IMR-90 (cell line): ENCODE measurements around the gene MED17. TPM values are rescaled to one million over a fixed set of nuclear protein-coding genes. Genes with fewer than 3 reads are reported as not detected.

Source experiments
- ATAC-seq: fragments of 200-7000 bp; cut with Tn5 transposase; 2 replicates; pipeline ENCODE4 v1.9.1; 2020; ENCODE audit warnings: low read depth, mild to moderate bottlenecking, moderate library complexity
- BruUV-seq: library from RNA; stranded (reverse); fragments of 400-500 nt; replicated peaks from 2 replicates; lab custom pipeline; 2021; lab: Mats Ljungman, UMichigan
- CTCF ChIA-PET: fragments of 300-600 bp; formaldehyde crosslinking; extraction: SDS; loops from one replicate; lab custom pipeline; 2021; ENCODE audit warnings: antibody characterized with exemption; lab: Yijun Ruan, JAX
- POLR2A ChIA-PET: fragments of 300-600 bp; sonication (Branson Sonifier 250); formaldehyde crosslinking; loops from one replicate; lab custom pipeline; 2022; ENCODE audit warnings: antibody characterized with exemption; ENCODE audit not compliant: unreplicated experiment; lab: Charles Lee
- DNase-seq: peaks from one replicate; pipeline ENCODE4 v3.0.0; 2013
- H2AFZ ChIP-seq: replicated peaks from 2 replicates; pipeline ENCODE3; 2013; ENCODE audit warnings: low read length, mild to moderate bottlenecking; ENCODE audit not compliant: poor library complexity
- H2AK5ac ChIP-seq: 2 replicates; pipeline ENCODE4 v1.6.1; 2013; ENCODE audit warnings: low read depth, low read length, inconsistent platforms
- H2AK9ac ChIP-seq: replicated peaks from 2 replicates; pipeline ENCODE3; 2013; ENCODE audit warnings: mild to moderate bottlenecking, low read depth, low read length, moderate library complexity; ENCODE audit not compliant: poor library complexity
- H2BK120ac ChIP-seq: 2 replicates; pipeline ENCODE4 v1.6.1; 2013; ENCODE audit warnings: low read depth, low read length, inconsistent platforms
- H2BK15ac ChIP-seq: 3 replicates; pipeline ENCODE4 v1.6.1; 2013; ENCODE audit warnings: low read depth, low read length, inconsistent platforms
- H2BK20ac ChIP-seq: 2 replicates; pipeline ENCODE4 v1.6.1; 2013; ENCODE audit warnings: low read depth, mild to moderate bottlenecking, inconsistent platforms, low read length, moderate library complexity
- H2BK5ac ChIP-seq: 2 replicates; pipeline ENCODE4 v1.6.1; 2013; ENCODE audit warnings: mild to moderate bottlenecking, low read depth, low read length, inconsistent platforms; ENCODE audit not compliant: poor library complexity, severe bottlenecking
- H3K14ac ChIP-seq: replicated peaks from 2 replicates; pipeline ENCODE4 v1.6.1; 2013; ENCODE audit warnings: low read depth, low read length, inconsistent platforms
- H3K18ac ChIP-seq: 2 replicates; pipeline ENCODE4 v1.6.1; 2013; ENCODE audit warnings: low read depth, low read length, control low read depth
- H3K23ac ChIP-seq: 2 replicates; pipeline ENCODE4 v1.6.1; 2013; ENCODE audit warnings: low read depth, low read length, inconsistent platforms
- H3K27ac ChIP-seq: 2 replicates; pipeline ENCODE4 v1.5.1; 2013; ENCODE audit warnings: mild to moderate bottlenecking, control low read depth, low read length; ENCODE audit not compliant: insufficient read depth
- H3K27me3 ChIP-seq: 2 replicates; pipeline ENCODE4 v1.6.1; 2013; ENCODE audit warnings: low read length; ENCODE audit not compliant: control insufficient read depth, insufficient read depth
- H3K36me3 ChIP-seq: 2 replicates; pipeline ENCODE4 v1.6.1; 2013; ENCODE audit warnings: low read length, mixed read lengths; ENCODE audit not compliant: control insufficient read depth, insufficient read depth
- H3K4ac ChIP-seq: 2 replicates; pipeline ENCODE4 v1.6.1; 2013; ENCODE audit warnings: low read depth, low read length, inconsistent platforms
- H3K4me1 ChIP-seq: 2 replicates; pipeline ENCODE4 v1.6.1; 2013; ENCODE audit warnings: low read length, mixed read lengths; ENCODE audit not compliant: control insufficient read depth, insufficient read depth
- H3K4me2 ChIP-seq: 2 replicates; pipeline ENCODE4 v1.6.1; 2013; ENCODE audit warnings: low read depth, mild to moderate bottlenecking, control low read depth, low read length, moderate library complexity
- H3K4me3 ChIP-seq: 2 replicates; pipeline ENCODE4 v1.5.1; 2013; ENCODE audit warnings: low read depth, mild to moderate bottlenecking, control low read depth, low read length, moderate library complexity; ENCODE audit not compliant: insufficient read depth
- H3K56ac ChIP-seq: 2 replicates; pipeline ENCODE4 v1.6.1; 2013; ENCODE audit warnings: low read length, inconsistent platforms; ENCODE audit not compliant: insufficient read depth; ENCODE audit errors: extremely low read depth
- H3K79me1 ChIP-seq, 2 experiments: 2 replicates each; pipeline ENCODE4 v1.6.1; 2013; ENCODE audit warnings: low read length in 2 of 2, inconsistent platforms in 1 of 2, low read depth in 1 of 2
- H3K9ac ChIP-seq: 2 replicates; pipeline ENCODE4 v1.6.1; 2013; ENCODE audit warnings: low read depth, low read length, control low read depth
- H3K9me1 ChIP-seq: 2 replicates; pipeline ENCODE4 v1.6.1; 2013; ENCODE audit warnings: low read length, inconsistent platforms; ENCODE audit not compliant: insufficient read depth
- H3K9me3 ChIP-seq: 2 replicates; pipeline ENCODE4 v1.6.1; 2013; ENCODE audit warnings: low read length; ENCODE audit not compliant: control insufficient read depth, insufficient read depth
- H4K20me1 ChIP-seq: 2 replicates; pipeline ENCODE4 v1.6.1; 2013; ENCODE audit warnings: low read length, inconsistent platforms; ENCODE audit not compliant: insufficient read depth
- H4K5ac ChIP-seq: 2 replicates; pipeline ENCODE4 v1.6.1; 2013; ENCODE audit warnings: mild to moderate bottlenecking, low read depth, low read length, control low read depth
- H4K8ac ChIP-seq, 2 experiments: 2 replicates each; pipeline ENCODE4 v1.6.1; 2013; ENCODE audit warnings: low read depth in 2 of 2, low read length in 2 of 2, control low read depth in 1 of 2, inconsistent platforms in 1 of 2
- H4K91ac ChIP-seq: 2 replicates; pipeline ENCODE4 v1.6.1; 2013; ENCODE audit warnings: low read depth, low read length, inconsistent platforms; ENCODE audit not compliant: insufficient read depth
- BHLHE40 ChIP-seq: fragments of 150-350 bp; IDR thresholded peaks from 2 replicates; pipeline ENCODE4 v1.6.1; 2016; ENCODE audit warnings: mild to moderate bottlenecking, low read depth, low read length
- CEBPB ChIP-seq: IDR thresholded peaks from 2 replicates; pipeline ENCODE4 v1.6.1; 2012; ENCODE audit warnings: low read depth, low read length, improper control_type of control experiment
- CHD1 ChIP-seq: IDR thresholded peaks from 2 replicates; pipeline ENCODE4 v1.6.1; 2012; ENCODE audit warnings: low read depth, low read length, improper control_type of control experiment
- FOS ChIP-seq: fragments of 150-350 bp; IDR thresholded peaks from 2 replicates; pipeline ENCODE4 v1.6.1; 2016; ENCODE audit warnings: low read depth, low read length
- MAFK ChIP-seq: IDR thresholded peaks from 2 replicates; pipeline ENCODE4 v1.6.1; 2012; ENCODE audit warnings: low read depth, low read length, improper control_type of control experiment
- MAZ ChIP-seq: IDR thresholded peaks from 2 replicates; pipeline ENCODE4 v1.6.1; 2012; ENCODE audit warnings: low read depth, mild to moderate bottlenecking, low read length, improper control_type of control experiment, moderate library complexity, borderline replicate concordance
- MXI1 ChIP-seq: IDR thresholded peaks from 2 replicates; pipeline ENCODE4 v1.6.1; 2012; ENCODE audit warnings: low read depth, mild to moderate bottlenecking, low read length, moderate library complexity, borderline replicate concordance
- NFE2L2 ChIP-seq: fragments of 150-350 bp; IDR thresholded peaks from 2 replicates; pipeline ENCODE4 v1.6.1; 2016; ENCODE audit warnings: low read depth, mild to moderate bottlenecking, low read length
- POLR2A ChIP-seq: IDR thresholded peaks from 2 replicates; pipeline ENCODE4 v1.6.1; 2012; ENCODE audit warnings: mild to moderate bottlenecking, low read depth, low read length
- RAD21 ChIP-seq: IDR thresholded peaks from 2 replicates; pipeline ENCODE4 v1.6.1; 2012; ENCODE audit warnings: low read length, improper control_type of control experiment
- RCOR1 ChIP-seq: IDR thresholded peaks from 2 replicates; pipeline ENCODE4 v1.6.1; 2012; ENCODE audit warnings: mild to moderate bottlenecking, low read length, improper control_type of control experiment; ENCODE audit not compliant: insufficient replicate concordance
- RFX5 ChIP-seq: IDR thresholded peaks from 2 replicates; pipeline ENCODE4 v1.8.0; 2012; ENCODE audit warnings: low read depth, mild to moderate bottlenecking, low read length, moderate library complexity
- SMC3 ChIP-seq: fragments of 150-350 bp; IDR thresholded peaks from 2 replicates; pipeline ENCODE4 v1.6.1; 2016; ENCODE audit warnings: low read depth, mild to moderate bottlenecking, antibody characterized with exemption, low read length, moderate library complexity
- WGBS, 2 experiments: methylation state at CpG; one replicate each; pipeline versions ENCODE4 v1.1.5 to v1.1.7; 2013; ENCODE audit warnings: missing lambda C conversion rate in 2 of 2; ENCODE audit not compliant: insufficient read length in 1 of 2; ENCODE audit errors: extremely low coverage in 2 of 2; 5-methylcytosine and 5-hydroxymethylcytosine counted together
- dilution Hi-C: fragments of 300-500 bp; cut with HindIII; formaldehyde crosslinking; loops from one replicate; pipeline ENCODE4 v1.14.3; 2018; ENCODE audit warnings: low sequenced_read_pairs; ENCODE audit not compliant: unreplicated experiment
- in situ Hi-C: fragments of 300-500 bp; cut with MboI; formaldehyde crosslinking; loops from 3 replicates; pipeline ENCODE4 v1.14.3; 2019; ENCODE audit warnings: low sequenced_read_pairs, inconsistent platforms, mixed read lengths
- intact Hi-C: fragments of 100-400 bp; cut with micrococcal nuclease; formaldehyde crosslinking; loops from 2 replicates; pipeline ENCODE4 v1.10.0; 2022
- polyA plus RNA-seq, 3 experiments: library from polyadenylated mRNA; depleted of rRNA; stranded (reverse); fragments of >200 nt; gene quantifications; 2 replicates each; pipeline ENCODE4 v1.2.3, GENCODE V29; 2012; ENCODE audit warnings: low replicate concordance in 1 of 3
- total RNA-seq: library from RNA; depleted of rRNA; stranded (reverse); fragments of >200 nt; gene quantifications from 2 replicates; pipeline ENCODE4 v1.2.3, GENCODE V29; 2012
- TF ChIP-seq, protein P1 (sequence below): fragments of 150-350 bp; IDR thresholded peaks from 2 replicates; pipeline ENCODE4 v1.6.1; 2017; ENCODE audit warnings: mild to moderate bottlenecking, antibody characterized with exemption, low read length, low read depth
- TF ChIP-seq, protein P2 (sequence below): conservative IDR thresholded peaks from 2 replicates; pipeline ENCODE4 v1.5.1; 2012; ENCODE audit warnings: mild to moderate bottlenecking, low read depth, low read length, improper control_type of control experiment
- TF ChIP-seq, protein P3 (sequence below): fragments of 150-350 bp; IDR thresholded peaks from 2 replicates; pipeline ENCODE4 v1.6.1; 2016; ENCODE audit warnings: low read depth, mild to moderate bottlenecking, low read length, moderate library complexity, borderline replicate concordance

MED17 gene
- total and polyA plus RNA-seq, 2 of the 4 experiments (the other 2 are of a cell fraction) = 20.0 to 23.3 TPM

DNA sequence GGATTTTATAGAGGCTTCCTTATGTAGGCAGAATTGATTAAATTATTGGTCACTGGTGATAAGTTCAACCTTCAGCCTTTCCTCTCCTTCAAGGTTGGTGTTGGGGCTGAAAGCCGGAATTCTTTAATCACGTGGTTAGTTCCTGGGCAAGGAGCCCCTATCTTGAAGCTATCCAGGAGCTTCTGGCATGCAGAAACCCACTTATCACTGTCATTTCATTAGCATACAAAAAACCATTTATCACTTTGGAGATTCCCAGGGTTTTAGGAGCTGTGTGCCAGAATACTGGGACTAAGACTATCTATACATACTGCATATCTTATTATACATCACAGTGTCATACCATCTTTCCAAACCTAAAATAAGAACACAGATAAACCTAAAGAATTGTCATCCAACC lies 18.5 kb upstream of the MED17 start:
- no peak overlapping the region for H2AFZ ChIP-seq
- POLR2A ChIA-PET = no interaction called here
- no peak overlapping the region for H3K9ac ChIP-seq
- H3K27me3 ChIP-seq = no peaks in the 10 kb centered on the region
- ATAC-seq (no peak), DNase-seq (no peak)
- no peak overlapping the region for H4K91ac ChIP-seq
- H3K4me3 ChIP-seq = no peak overlapping the region
- no peaks in the 10 kb centered on the region; a peak in 1 of 4 replicates for H3K79me1 ChIP-seq
- H3K18ac ChIP-seq = no peak overlapping the region
- BruUV-seq = no TSS peak
- H2BK15ac ChIP-seq = no peak overlapping the region
- no peak overlapping the region for H3K14ac ChIP-seq
- H3K4me1 ChIP-seq = no peaks in the 10 kb centered on the region
- intact Hi-C loops (no loop called here), in situ Hi-C loops (no loop called here), dilution Hi-C loops (no loop called here)
- no peak overlapping the region for H2BK20ac ChIP-seq
- H2BK120ac ChIP-seq = no peak overlapping the region
- no CpG with 5 or more reads among the region's 2 CpGs for WGBS, 2 experiments
- no peak overlapping the region for H3K4me2 ChIP-seq
- no peak overlapping the region for H2AK9ac ChIP-seq
- no peak overlapping the region for H2AK5ac ChIP-seq
- no peaks in the 10 kb centered on the region for H4K20me1 ChIP-seq
- H3K4ac ChIP-seq = no peak overlapping the region
- H4K5ac ChIP-seq = no peak overlapping the region
- CTCF ChIA-PET = interaction anchor here (1.1 kb wide), 1 partner anchor 10 kb away, joined by 3 read pairs; no protein-coding TSS in a partner anchor
- H3K9me3 ChIP-seq = peaks cover 2% of the 10 kb centered on the region; the same call in 1 of the 2 replicates
- TF ChIP-seq, protein P1, sequence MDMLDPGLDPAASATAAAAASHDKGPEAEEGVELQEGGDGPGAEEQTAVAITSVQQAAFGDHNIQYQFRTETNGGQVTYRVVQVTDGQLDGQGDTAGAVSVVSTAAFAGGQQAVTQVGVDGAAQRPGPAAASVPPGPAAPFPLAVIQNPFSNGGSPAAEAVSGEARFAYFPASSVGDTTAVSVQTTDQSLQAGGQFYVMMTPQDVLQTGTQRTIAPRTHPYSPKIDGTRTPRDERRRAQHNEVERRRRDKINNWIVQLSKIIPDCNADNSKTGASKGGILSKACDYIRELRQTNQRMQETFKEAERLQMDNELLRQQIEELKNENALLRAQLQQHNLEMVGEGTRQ = no peak
- TF ChIP-seq MAFK = no peak
- TF ChIP-seq SMC3 = no peak
- no peak for TF ChIP-seq MAZ
- TF ChIP-seq BHLHE40 = no peak
- no peak for TF ChIP-seq FOS
- TF ChIP-seq, protein P2, sequence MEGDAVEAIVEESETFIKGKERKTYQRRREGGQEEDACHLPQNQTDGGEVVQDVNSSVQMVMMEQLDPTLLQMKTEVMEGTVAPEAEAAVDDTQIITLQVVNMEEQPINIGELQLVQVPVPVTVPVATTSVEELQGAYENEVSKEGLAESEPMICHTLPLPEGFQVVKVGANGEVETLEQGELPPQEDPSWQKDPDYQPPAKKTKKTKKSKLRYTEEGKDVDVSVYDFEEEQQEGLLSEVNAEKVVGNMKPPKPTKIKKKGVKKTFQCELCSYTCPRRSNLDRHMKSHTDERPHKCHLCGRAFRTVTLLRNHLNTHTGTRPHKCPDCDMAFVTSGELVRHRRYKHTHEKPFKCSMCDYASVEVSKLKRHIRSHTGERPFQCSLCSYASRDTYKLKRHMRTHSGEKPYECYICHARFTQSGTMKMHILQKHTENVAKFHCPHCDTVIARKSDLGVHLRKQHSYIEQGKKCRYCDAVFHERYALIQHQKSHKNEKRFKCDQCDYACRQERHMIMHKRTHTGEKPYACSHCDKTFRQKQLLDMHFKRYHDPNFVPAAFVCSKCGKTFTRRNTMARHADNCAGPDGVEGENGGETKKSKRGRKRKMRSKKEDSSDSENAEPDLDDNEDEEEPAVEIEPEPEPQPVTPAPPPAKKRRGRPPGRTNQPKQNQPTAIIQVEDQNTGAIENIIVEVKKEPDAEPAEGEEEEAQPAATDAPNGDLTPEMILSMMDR = no peak
- no peak for TF ChIP-seq NFE2L2
- no peak for TF ChIP-seq RFX5
- no peak for TF ChIP-seq RAD21
- no peak for TF ChIP-seq MXI1
- no peak for TF ChIP-seq CEBPB
- no peak for TF ChIP-seq RCOR1
- TF ChIP-seq, protein P3, sequence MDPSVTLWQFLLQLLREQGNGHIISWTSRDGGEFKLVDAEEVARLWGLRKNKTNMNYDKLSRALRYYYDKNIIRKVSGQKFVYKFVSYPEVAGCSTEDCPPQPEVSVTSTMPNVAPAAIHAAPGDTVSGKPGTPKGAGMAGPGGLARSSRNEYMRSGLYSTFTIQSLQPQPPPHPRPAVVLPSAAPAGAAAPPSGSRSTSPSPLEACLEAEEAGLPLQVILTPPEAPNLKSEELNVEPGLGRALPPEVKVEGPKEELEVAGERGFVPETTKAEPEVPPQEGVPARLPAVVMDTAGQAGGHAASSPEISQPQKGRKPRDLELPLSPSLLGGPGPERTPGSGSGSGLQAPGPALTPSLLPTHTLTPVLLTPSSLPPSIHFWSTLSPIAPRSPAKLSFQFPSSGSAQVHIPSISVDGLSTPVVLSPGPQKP = no peak
- no peak for TF ChIP-seq CHD1
- TF ChIP-seq POLR2A = no peak
- H3K23ac ChIP-seq = no peak overlapping the region
- no peak overlapping the region for H4K8ac ChIP-seq
- no peaks in the 10 kb centered on the region for H3K9me1 ChIP-seq
- H3K36me3 ChIP-seq = peaks cover 6% of the 10 kb centered on the region; the same call in 1 of the 2 replicates
- no peak overlapping the region for H3K27ac ChIP-seq
- no peak overlapping the region for H2BK5ac ChIP-seq
- no peak overlapping the region for H3K56ac ChIP-seq
